ENCODE data around the gene RNF167.
A peak's percentile ranks its signal among the peaks of the same experiment; 100 is the strongest.

RNF167 gene

GRCh38 chr17:4949321-4950074, 9.4 kb downstream of the RNF167 start:
- TF ChIP-seq YY1 (IDR thresholded peaks at IDR 0.05; ENCODE audit: low read depth) (0 out of 2 replicates have a peak, but pooled peaks have one; percentile 16), MAX (IDR thresholded peaks at IDR 0.05) (peak; percentile 95), TAF1 (IDR thresholded peaks at IDR 0.05; ENCODE audit: low read depth) (peak; percentile 40; the same call in 1 of the 2 replicates), EP300 (IDR thresholded peaks at IDR 0.05; ENCODE audit: borderline replicate concordance) (peak; percentile 18; the same call in 1 of the 2 replicates), FOXM1 (IDR thresholded peaks at IDR 0.05; ENCODE audit: borderline replicate concordance, low read depth) (no peak), TEAD4 (IDR thresholded peaks at IDR 0.05) (no peak; the same call in 1 of the 2 replicates), ZBTB7A (IDR thresholded peaks at IDR 0.05; ENCODE audit: low read depth) (peak; percentile 83), USF1 (IDR thresholded peaks at IDR 0.05) (no peak)

GRCh38 chr17:4950075-4950745, 10.1 kb downstream of the RNF167 start:
- TF ChIP-seq YY1 (IDR thresholded peaks at IDR 0.05; ENCODE audit: low read depth), result no peak
- TF ChIP-seq CREB1 (IDR thresholded peaks at IDR 0.05; ENCODE audit: low read depth), result no peak
- TF ChIP-seq NFIC (IDR thresholded peaks at IDR 0.05), result no peak; the same call in 1 of the 2 replicates
- no peak for TF ChIP-seq FOXM1 (IDR thresholded peaks at IDR 0.05; ENCODE audit: borderline replicate concordance, low read depth)
- no peak for TF ChIP-seq EP300 (IDR thresholded peaks at IDR 0.05; ENCODE audit: borderline replicate concordance)
- peak; percentile 73 for TF ChIP-seq ZBTB7A (IDR thresholded peaks at IDR 0.05; ENCODE audit: low read depth)
- TF ChIP-seq MAX (IDR thresholded peaks at IDR 0.05), result no peak
- TF ChIP-seq TCF12 (IDR thresholded peaks at IDR 0.05; ENCODE audit: low read depth), result peak; percentile 29; the same call in 1 of the 2 replicates
- TF ChIP-seq CEBPB (IDR thresholded peaks at IDR 0.05), result no peak
- TF ChIP-seq TAF1 (IDR thresholded peaks at IDR 0.05; ENCODE audit: low read depth), result peak; percentile 56
- no peak for TF ChIP-seq EGR1 (IDR thresholded peaks at IDR 0.05)
- no peak for TF ChIP-seq REST (IDR thresholded peaks at IDR 0.05; ENCODE audit: low read depth)
- TF ChIP-seq USF1 (IDR thresholded peaks at IDR 0.05), result no peak
- no peak for TF ChIP-seq TEAD4 (IDR thresholded peaks at IDR 0.05)
- no peak for TF ChIP-seq RAD21 (IDR thresholded peaks at IDR 0.05; ENCODE audit: low read depth)

- TF ChIP-seq ZBTB7A (IDR thresholded peaks at IDR 0.05; ENCODE audit: low read depth) (peak; percentile 3; the same call in 1 of the 2 replicates), FOXM1 (IDR thresholded peaks at IDR 0.05; ENCODE audit: borderline replicate concordance, low read depth) (no peak), NFIC (IDR thresholded peaks at IDR 0.05) (peak; percentile 17; the same call in 1 of the 2 replicates)
These were observed 10.7 kb downstream of the RNF167 start, which contains the start of gene ENO3 for GRCh38 chr17:4950746-4951204. ENO3 (plus strand) TSS chr17:4951119; CDS start chr17:4951830, 711 bp downstream.

GRCh38 chr17:4951486-4951885, 11.4 kb downstream of the RNF167 start:
- TF ChIP-seq TCF12 (IDR thresholded peaks at IDR 0.05; ENCODE audit: low read depth) (no peak), EP300 (IDR thresholded peaks at IDR 0.05; ENCODE audit: borderline replicate concordance) (no peak), YY1 (IDR thresholded peaks at IDR 0.05; ENCODE audit: low read depth) (no peak), USF1 (IDR thresholded peaks at IDR 0.05) (no peak), TEAD4 (IDR thresholded peaks at IDR 0.05) (no peak), CEBPB (IDR thresholded peaks at IDR 0.05) (no peak), ZBTB7A (IDR thresholded peaks at IDR 0.05; ENCODE audit: low read depth) (no peak), REST (IDR thresholded peaks at IDR 0.05; ENCODE audit: low read depth) (no peak), RAD21 (IDR thresholded peaks at IDR 0.05; ENCODE audit: low read depth) (no peak), MAX (IDR thresholded peaks at IDR 0.05) (no peak), CREB1 (IDR thresholded peaks at IDR 0.05; ENCODE audit: low read depth) (no peak), FOXM1 (IDR thresholded peaks at IDR 0.05; ENCODE audit: borderline replicate concordance, low read depth) (no peak), EGR1 (IDR thresholded peaks at IDR 0.05) (no peak), TAF1 (IDR thresholded peaks at IDR 0.05; ENCODE audit: low read depth) (no peak), NFIC (IDR thresholded peaks at IDR 0.05) (no peak)
